HCT116 (cell line): ENCODE results near the gene FAM216B.

ENCODE experiments used
- CEBPB ChIP-seq: IDR thresholded peaks from 2 replicates; pipeline ENCODE4 v1.6.1; 2012; ENCODE audit warnings: low read depth
- CTCF ChIP-seq, 3 experiments: fragments of 200-600 bp in 1 of 3; sonication (generic) in 1 of 3; IDR thresholded peaks in 2 of 3; conservative IDR thresholded peaks in 1 of 3; 2 replicates each; pipeline ENCODE4 v1.5.1; 2012 to 2017; ENCODE audit warnings: low read depth in 2 of 3, low read length in 2 of 3, antibody characterized with exemption in 1 of 3, borderline replicate concordance in 1 of 3, control low read depth in 1 of 3, mild to moderate bottlenecking in 1 of 3, mixed read lengths in 1 of 3, mixed run types in 1 of 3, moderate library complexity in 1 of 3; ENCODE audit not compliant: insufficient read depth in 1 of 3
- EZH2 ChIP-seq: fragments of 200-600 bp; sonication (generic); IDR thresholded peaks from 2 replicates; pipeline ENCODE4 v1.6.1; 2017; ENCODE audit warnings: antibody characterized with exemption, mixed run types
- EZH2phosphoT487 ChIP-seq: fragments of 200-600 bp; IDR thresholded peaks from 2 replicates; pipeline ENCODE4 v1.6.1; 2018; ENCODE audit warnings: antibody characterized with exemption, borderline replicate concordance
- JUND ChIP-seq: IDR thresholded peaks from 2 replicates; pipeline ENCODE4 v1.6.1; 2012
- POLR2A ChIP-seq: IDR thresholded peaks from 2 replicates; pipeline ENCODE4 v1.7.0; 2011; ENCODE audit warnings: borderline replicate concordance; ENCODE audit not compliant: insufficient read depth, insufficient read length; ENCODE audit errors: extremely low read depth
- REST ChIP-seq: IDR thresholded peaks from 2 replicates; pipeline ENCODE4 v1.6.1; 2012; ENCODE audit warnings: low read depth
- SRF ChIP-seq: IDR thresholded peaks from 2 replicates; pipeline ENCODE4 v1.6.1; 2012; ENCODE audit warnings: low read depth
- YY1 ChIP-seq: IDR thresholded peaks from 2 replicates; pipeline ENCODE4 v1.6.1; 2011; ENCODE audit warnings: low read length, low read depth, moderate library complexity, mild to moderate bottlenecking; ENCODE audit not compliant: insufficient replicate concordance; ENCODE audit errors: extremely low read depth
- ZBTB33 ChIP-seq: IDR thresholded peaks from 2 replicates; pipeline ENCODE4 v1.6.1; 2011; ENCODE audit warnings: mild to moderate bottlenecking, low read length, moderate library complexity; ENCODE audit not compliant: insufficient replicate concordance; ENCODE audit errors: extremely low read depth

GRCh38 chr13:42732073-42732472 lies 49.3 kb upstream of the FAM216B start:
- TF ChIP-seq CTCF (IDR thresholded peaks at IDR 0.05 in 2 of 3, conservative IDR thresholded peaks at IDR 0.05 in 1 of 3; ENCODE audit: borderline replicate concordance in 1 of 3, insufficient read depth in 1 of 3, low read depth in 2 of 3, low read length in 2 of 3) (no peak), SRF (no peak), YY1 (no peak), EZH2 (no peak), ZBTB33 (no peak), EZH2phosphoT487 (no peak), REST (no peak), JUND (no peak), POLR2A (no peak), CEBPB (no peak)
